Ascending aorta (tissue), 2 donors: ENCODE measurements around the gene AMBRA1. TPM values are rescaled to one million over a fixed set of nuclear protein-coding genes. Genes with fewer than 3 reads are reported as not detected.

Experiments
- DNase-seq, 2 donors: peaks; one replicate each; pipeline ENCODE4 v3.0.0-alpha.2; 2019; ENCODE audit warnings: low spot score in 2 of 2
- H3K27ac ChIP-seq, 2 donors: fragments of 200-600 bp; sonication (generic); one replicate each; pipeline ENCODE4 v1.5.1; 2016 to 2017; ENCODE audit warnings: mild to moderate bottlenecking in 1 of 2
- H3K27me3 ChIP-seq: fragments of 200-600 bp; sonication (generic); one replicate; pipeline ENCODE4 v1.5.1; 2017
- H3K36me3 ChIP-seq, 2 donors: fragments of 200-600 bp; sonication (generic); one replicate each; pipeline ENCODE4 v1.5.1; 2016
- H3K4me1 ChIP-seq, 2 donors: fragments of 200-600 bp; sonication (generic); one replicate each; pipeline ENCODE4 v1.5.1; 2016 to 2017; ENCODE audit warnings: mild to moderate bottlenecking in 1 of 2
- H3K4me3 ChIP-seq, 2 donors: fragments of 200-600 bp; sonication (generic); one replicate each; pipeline ENCODE4 v1.5.1; 2016 to 2017; ENCODE audit warnings: mild to moderate bottlenecking in 1 of 2
- H3K9me3 ChIP-seq, 2 donors: fragments of 200-600 bp; sonication (generic); one replicate each; pipeline ENCODE4 v1.5.1; 2016
- intact Hi-C: fragments of 100-400 bp; cut with DNase I; formaldehyde crosslinking; loops from one replicate; pipeline ENCODE4 v1.15.1; 2023
- total RNA-seq: library from RNA; depleted of rRNA; stranded (reverse); fragments of >200 nt; gene quantifications from one replicate; pipeline ENCODE4 v1.1.0, GENCODE V29; 2016
- TF ChIP-seq, protein P1 (sequence below), 3 experiments: fragments of 200-600 bp in 2 of 3; fragments of 450-650 bp in 1 of 3; sonication (generic) in 2 of 3; IDR thresholded peaks; one replicate each; pipeline ENCODE4 v1.5.1; 2016 to 2019; ENCODE audit warnings: antibody characterized with exemption in 3 of 3, mild to moderate bottlenecking in 1 of 3, moderate library complexity in 1 of 3

Gene AMBRA1
- total RNA-seq, 1 donor from 2014 or later: 12.1 TPM

GRCh38 chr11:46493791-46494190, 100.0 kb downstream of the AMBRA1 start:
- H3K27ac ChIP-seq: no peak overlapping the region
- no peaks in the 10 kb centered on the region for H3K9me3 ChIP-seq
- peaks cover 7 to 31% of the 10 kb centered on the region in 2 donors for H3K36me3 ChIP-seq
- H3K27me3 ChIP-seq: no peaks in the 10 kb centered on the region
- no peak for DNase-seq
- H3K4me1 ChIP-seq: no peaks in the 10 kb centered on the region
- TF ChIP-seq, protein P1, sequence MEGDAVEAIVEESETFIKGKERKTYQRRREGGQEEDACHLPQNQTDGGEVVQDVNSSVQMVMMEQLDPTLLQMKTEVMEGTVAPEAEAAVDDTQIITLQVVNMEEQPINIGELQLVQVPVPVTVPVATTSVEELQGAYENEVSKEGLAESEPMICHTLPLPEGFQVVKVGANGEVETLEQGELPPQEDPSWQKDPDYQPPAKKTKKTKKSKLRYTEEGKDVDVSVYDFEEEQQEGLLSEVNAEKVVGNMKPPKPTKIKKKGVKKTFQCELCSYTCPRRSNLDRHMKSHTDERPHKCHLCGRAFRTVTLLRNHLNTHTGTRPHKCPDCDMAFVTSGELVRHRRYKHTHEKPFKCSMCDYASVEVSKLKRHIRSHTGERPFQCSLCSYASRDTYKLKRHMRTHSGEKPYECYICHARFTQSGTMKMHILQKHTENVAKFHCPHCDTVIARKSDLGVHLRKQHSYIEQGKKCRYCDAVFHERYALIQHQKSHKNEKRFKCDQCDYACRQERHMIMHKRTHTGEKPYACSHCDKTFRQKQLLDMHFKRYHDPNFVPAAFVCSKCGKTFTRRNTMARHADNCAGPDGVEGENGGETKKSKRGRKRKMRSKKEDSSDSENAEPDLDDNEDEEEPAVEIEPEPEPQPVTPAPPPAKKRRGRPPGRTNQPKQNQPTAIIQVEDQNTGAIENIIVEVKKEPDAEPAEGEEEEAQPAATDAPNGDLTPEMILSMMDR (IDR thresholded peaks at IDR 0.05): no peak
- H3K4me3 ChIP-seq: no peak overlapping the region
- intact Hi-C loops: no loop called here

DNA sequence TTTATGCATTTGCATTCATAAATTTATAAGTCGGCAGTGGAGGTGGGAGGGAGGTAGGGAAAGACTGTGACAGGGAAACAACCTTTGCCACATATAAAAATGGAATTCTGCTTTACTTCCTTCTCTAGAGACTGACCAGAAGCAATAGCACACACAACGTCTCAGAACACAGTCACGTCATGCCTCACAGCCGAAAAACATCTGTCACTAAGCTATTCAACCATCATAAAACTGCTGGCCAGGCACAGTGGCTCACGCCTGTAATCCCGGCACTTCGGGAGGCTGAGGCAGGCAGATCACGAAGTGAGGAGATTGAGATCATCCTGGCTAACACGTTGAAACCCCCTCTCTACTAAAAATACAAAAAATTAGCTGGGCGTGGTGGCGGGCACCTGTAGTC, 101.3 kb downstream of the AMBRA1 start:
- Histone ChIP-seq H3K27me3 (no peaks in the 10 kb centered on the region), H3K36me3 (peaks cover 7 to 31% of the 10 kb centered on the region in 2 donors), H3K4me1 (no peaks in the 10 kb centered on the region), H3K9me3 (no peaks in the 10 kb centered on the region), H3K4me3 (no peak overlapping the region), H3K27ac (no peak overlapping the region)
- DNase-seq: no peak
- TF ChIP-seq, protein P1 (IDR thresholded peaks at IDR 0.05): no peak
- intact Hi-C loops: no loop called here

DNA sequence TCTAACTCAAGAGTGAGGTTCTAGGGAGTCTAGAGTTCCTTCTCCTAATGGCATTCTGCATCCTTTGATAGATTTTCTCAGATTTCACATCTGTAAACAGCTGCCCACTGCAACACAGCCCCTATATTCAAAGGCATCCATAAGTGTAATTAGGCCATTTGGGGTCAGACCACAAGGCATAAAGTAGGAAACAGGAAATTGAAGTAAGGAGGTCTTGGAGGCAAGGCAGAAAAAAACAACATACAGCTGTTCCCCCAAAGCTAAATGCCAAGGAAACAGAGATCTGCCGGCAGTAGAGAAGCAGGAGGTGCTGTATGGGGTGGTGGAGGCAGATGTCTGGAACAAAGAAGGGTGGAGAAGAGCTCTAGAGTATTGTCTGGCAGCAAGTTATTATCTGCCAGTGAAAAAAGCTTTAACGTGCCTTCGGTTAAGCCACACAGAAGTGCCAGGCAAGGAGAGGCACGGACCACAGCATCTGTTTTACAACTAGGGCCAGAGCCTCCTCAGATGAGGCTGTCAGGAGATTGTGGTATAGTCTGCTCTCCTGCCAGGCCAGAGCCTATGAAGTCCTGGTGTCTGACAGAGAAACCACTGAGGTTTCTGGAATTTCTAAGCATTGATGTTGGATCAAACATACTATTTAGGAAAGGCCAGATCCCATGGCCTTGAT, 102.0 kb downstream of the AMBRA1 start:
- Histone ChIP-seq H3K27ac (no peak overlapping the region), H3K36me3 (peaks cover 7 to 31% of the 10 kb centered on the region in 2 donors), H3K4me1 (no peaks in the 10 kb centered on the region), H3K4me3 (no peak overlapping the region), H3K9me3 (no peaks in the 10 kb centered on the region), H3K27me3 (no peaks in the 10 kb centered on the region)
- intact Hi-C loops: no loop called here
- TF ChIP-seq, protein P1 (IDR thresholded peaks at IDR 0.05): no peak
- no peak for DNase-seq

DNA sequence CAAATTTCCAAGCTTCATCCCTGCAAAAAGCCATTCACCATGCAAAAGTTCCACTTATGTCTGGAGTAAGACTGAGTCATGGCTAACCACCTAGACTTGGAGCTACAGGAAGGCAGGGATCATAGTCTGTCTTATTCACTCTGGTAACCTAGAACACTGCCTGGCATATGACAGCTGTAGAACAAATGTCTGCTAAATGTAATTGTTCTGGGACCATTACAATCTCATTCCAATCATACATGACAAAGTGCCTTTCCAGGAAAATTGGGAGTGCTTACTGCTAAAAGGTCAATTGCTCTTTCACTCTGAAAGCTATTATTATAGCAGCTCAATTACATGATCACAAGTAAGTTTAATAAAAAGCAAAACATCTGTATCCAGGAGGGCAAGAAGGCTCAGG, 103.2 kb downstream of the AMBRA1 start:
- H3K27me3 ChIP-seq: no peaks in the 10 kb centered on the region
- H3K9me3 ChIP-seq: no peaks in the 10 kb centered on the region
- no peak overlapping the region for H3K4me3 ChIP-seq
- intact Hi-C loops: no loop called here
- TF ChIP-seq, protein P1 (IDR thresholded peaks at IDR 0.05): no peak
- H3K4me1 ChIP-seq: no peaks in the 10 kb centered on the region
- no peak for DNase-seq
- H3K36me3 ChIP-seq: peaks cover 7 to 31% of the 10 kb centered on the region in 2 donors
- no peak overlapping the region for H3K27ac ChIP-seq

GRCh38 chr11:46489656-46490560, 103.9 kb downstream of the AMBRA1 start:
- TF ChIP-seq, protein P1 (IDR thresholded peaks at IDR 0.05): peak in 1 of 3 experiments; percentile 42
- Histone ChIP-seq H3K27me3 (no peaks in the 10 kb centered on the region), H3K9me3 (no peaks in the 10 kb centered on the region), H3K4me3 (no peak overlapping the region), H3K27ac (no peak overlapping the region), H3K4me1 (no peaks in the 10 kb centered on the region), H3K36me3 (peaks cover 7 to 28% of the 10 kb centered on the region in 2 donors)
- intact Hi-C loops: no loop called here
- no peak for DNase-seq
